Activated CD8-positive, alpha-beta memory T cell treated with anti-CD3 and anti-CD28 coated beads, Interleukin-2, amount 50 U/mL, for 24 hours (primary cell): ENCODE data around the gene SETDB1.

ENCODE experiments used
- DNase-seq: peaks from one replicate; pipeline ENCODE4 v3.0.0-alpha.2; 2020; ENCODE audit errors: extremely low read depth

The SETDB1 gene

GRCh38 chr1:151002051-151002450, 75.9 kb downstream of the SETDB1 start:
- no peak for DNase-seq

GRCh38 chr1:151002611-151003010, 76.4 kb downstream of the SETDB1 start:
- DNase-seq: no peak

DNA sequence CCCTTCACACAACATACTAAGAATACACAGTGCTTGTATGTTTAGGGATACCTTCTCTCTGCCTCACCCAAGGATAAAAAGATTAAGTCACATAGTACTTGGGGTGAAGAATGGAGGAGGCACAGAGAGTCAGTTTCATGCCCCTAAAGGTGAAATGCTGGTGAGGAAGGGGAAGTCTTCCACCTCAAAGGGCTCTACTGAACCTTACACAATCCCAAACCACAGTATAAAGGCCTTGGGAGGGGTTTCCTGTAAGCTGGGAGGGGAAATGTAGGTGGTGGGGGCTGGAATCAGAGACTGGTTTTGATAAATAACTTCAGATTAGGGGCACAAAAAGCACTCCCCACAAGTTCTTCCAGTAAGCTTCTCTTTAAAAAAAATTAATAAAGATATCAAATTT, 77.0 kb downstream of the SETDB1 start:
- no peak for DNase-seq

DNA sequence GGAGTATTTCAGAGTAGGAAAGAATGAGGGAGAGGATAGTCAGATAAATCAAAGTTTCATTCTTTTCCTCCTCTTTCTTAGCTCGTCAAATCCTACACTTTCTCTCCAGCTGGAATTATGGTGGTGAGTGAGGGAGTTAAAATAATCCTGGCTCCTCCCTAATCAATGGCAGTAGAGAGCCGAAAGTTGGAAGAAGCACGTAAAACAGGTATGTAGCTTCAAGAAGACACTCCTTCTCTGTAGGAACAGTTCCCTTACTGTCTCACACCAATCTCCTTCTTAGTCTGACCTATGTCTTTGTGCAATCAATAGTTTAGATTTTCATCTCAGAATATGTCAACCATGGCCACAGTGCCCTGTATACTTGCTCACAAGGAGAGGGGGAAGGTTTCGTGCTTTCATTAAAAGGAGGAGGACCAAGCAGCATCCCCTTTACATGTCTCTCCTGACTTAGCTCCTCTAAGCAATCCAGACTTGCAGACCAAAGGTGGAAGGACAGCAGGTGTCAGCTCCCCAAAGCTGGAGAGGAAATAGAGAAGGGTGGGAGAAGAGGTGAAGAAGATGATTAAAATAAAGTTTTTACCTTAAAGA, 79.7 kb downstream of the SETDB1 start:
- DNase-seq: no peak

- no peak for DNase-seq
Measured at GRCh38 chr1:151006327-151007052, 80.3 kb downstream of the SETDB1 start, which contains the start of gene MINDY1. TSS of gene MINDY1 (minus strand) at chr1:151006902. CDS start at chr1:151002617, 4,285 bp downstream.

DNA sequence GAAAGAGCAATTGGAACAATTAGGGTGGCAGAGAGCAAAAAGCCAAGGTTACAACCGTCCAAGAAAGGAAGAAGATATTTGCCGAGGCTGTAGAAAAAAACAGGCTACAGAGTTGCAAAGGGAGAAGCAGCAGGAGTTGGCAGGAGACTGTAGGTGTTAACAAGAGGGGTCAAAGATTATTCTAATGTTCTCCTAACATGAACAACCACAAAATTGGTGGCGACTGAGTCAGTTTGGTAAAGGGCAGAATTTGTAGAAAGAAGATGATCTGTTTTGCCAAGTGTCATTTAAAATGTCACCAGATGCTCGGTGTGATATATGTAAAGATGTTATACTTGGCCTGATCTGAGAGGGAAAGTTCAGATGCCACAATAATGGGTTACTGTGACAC, 81.7 kb downstream of the SETDB1 start:
- DNase-seq: no peak

DNA sequence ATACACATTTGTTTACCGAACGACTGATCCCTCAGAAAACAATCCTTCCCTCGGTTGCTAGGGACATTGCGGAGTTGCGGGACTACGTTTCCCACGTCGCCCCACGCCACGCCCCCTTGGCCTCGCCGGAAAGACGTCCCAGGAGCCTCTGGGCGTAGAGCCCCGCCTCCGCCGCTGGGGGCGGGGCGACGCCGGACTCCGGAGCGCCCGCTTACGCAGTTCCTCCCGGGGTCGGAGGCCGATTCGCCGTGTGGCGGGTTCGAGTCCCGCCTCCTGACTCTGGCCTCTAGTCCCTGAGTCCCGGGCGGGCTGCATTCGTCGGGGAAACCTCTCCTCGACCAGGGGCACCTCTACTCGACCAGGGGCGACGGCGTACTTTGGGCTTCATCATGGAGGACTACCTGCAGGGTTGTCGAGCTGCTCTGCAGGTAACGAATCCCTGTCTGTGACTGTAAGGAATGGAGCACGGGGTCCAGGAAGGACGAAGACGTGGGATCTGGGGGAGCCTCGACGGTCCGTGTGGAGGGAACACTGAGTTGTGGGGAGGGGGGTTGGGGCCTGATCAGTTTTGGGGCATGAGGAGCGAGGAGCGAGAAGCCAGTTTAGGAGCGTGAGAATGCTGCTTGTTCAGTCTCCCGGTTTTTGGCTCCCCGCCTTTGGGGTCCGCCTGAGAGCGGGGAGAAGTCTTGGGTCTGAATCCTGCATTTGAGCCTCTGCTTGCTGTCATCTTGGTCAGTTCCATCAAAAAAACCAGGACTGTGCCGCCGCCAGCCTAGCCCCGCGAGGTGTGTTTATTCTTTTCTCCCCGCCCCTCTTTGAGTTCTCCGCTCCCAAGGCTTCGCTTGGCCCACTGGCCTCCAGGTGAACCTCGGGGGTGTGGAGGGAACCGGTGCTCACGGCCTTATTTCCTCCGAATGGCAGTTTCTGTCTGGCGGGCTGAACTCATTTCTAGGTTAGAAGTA, 82.4 kb downstream of the SETDB1 start, which contains the start of gene PRUNE1:
TSS of gene PRUNE1 (plus strand) at position 206 of the 962 bp plus-strand sequence. CDS start at position 390, 184 bp downstream.
- DNase-seq: peak; percentile 90

- no peak for DNase-seq
Measured at GRCh38 chr1:151009206-151009587, 83.0 kb downstream of the SETDB1 start.

DNA sequence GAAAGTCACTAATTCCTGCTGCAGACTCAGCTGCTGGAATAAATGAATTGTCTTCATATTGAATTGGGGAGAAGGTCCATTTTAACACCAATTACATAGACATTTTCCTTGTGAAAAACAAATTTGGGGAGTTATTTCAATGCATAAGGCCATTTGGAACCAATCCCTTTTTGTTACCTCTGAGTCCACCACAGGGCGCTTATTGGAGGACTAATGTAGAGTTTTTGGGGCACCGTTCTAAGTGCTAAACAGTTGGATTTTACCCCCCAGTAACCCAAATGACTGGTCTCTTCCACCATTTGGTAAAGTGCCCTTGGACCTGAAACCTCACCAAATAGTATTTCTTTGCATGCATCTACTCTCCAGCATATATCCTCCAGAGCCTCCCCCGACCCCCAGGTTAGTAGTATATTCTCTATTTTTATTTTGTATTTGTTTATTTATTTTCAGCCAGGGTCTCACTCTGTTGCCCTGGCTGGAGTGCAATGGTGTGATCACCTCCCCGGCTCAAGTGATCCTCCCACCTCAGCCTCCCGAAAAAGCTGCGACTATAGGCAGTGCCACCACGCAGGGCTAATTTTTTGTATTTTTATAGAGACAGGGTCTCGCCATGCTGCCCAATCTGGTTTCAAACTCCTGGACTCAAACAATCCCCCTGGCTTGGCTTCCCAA, 83.6 kb downstream of the SETDB1 start:
- no peak for DNase-seq

DNA sequence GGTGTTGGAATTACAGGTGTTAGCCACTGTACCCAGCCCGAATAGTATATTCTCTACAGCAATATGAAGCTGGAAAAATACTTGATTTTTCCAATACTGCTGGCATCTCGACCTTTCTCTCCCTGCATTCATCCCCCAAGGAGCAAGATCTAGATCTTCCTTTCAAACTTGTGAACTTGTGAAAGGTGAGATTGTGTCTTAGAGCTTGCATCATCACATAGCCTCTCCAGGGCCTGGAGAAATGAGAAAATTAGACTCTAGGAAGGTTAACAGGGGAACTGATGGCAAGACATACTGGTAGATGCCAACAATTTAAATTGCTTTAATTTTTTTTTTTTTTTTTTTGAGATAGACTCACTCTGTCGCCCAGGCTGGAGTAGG, 84.2 kb downstream of the SETDB1 start:
- DNase-seq: no peak

DNA sequence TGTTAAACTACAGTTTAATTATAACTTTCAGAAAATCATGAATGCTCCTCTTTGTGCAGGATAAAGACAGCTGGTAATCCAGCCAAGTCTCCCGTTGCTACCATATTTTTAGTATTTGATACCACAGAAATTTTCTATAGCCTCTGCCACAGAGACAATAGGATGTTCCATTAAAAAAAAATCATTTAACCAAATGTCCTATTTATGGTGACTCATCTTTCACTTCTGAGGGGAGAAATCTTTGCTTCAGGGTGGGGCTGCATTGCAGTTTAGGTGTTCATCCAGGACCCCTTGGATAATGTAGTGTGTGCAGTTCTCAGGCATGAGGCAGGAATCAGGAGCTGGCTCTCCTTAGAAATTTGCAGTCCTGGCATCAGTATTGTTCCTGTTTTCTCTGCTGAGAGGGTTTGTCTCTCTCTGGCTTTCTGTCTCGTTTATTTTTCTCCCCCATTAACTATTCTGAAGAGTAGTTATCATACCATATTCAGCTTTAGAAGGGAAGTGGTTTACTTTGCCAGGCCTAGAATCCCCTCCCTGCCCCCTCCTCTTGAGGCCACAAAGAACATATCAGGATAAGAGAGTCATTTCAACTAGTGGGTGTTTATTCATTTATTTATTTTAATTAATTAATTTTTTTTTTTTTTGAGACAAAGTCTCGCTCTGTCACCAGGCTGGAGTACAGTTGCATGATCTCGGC, 85.1 kb downstream of the SETDB1 start:
- DNase-seq: no peak

DNA sequence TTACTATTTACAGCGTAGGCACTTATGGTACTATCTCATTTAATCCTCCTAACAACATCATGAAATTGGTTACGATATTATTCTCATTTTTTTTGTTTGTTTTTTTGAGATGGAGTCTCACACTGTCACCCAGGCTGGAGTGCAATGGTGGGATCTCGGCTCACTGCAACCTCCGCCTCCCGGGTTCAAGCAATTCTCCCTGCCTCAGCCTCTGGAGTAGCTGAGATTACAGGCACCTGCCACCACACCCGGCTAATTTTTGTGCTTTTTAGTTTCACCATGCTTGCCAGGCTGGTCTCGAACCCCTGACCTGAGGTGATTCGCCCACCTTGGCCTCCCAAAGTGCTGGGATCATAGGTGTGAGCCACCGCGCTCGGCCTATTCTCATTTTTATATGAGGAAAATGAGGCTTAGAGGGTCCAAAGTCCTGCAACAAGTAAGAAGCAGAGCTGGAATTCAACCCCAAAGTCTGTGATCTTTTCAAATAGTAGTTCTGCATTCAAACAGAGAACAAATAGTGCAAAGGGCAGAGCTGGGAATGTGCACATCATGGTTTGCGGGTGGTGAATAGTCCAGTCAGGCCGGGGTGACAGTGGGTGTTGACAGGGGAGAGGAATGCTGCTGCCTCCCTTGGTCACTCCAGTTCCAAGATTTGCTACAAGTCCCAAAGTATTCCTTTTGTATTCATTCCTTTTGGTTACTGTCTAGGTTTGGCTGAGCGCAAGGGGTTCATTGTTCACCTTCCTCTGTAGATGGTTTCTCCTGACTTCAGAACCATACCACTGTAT, 86.7 kb downstream of the SETDB1 start:
- no peak for DNase-seq

DNA sequence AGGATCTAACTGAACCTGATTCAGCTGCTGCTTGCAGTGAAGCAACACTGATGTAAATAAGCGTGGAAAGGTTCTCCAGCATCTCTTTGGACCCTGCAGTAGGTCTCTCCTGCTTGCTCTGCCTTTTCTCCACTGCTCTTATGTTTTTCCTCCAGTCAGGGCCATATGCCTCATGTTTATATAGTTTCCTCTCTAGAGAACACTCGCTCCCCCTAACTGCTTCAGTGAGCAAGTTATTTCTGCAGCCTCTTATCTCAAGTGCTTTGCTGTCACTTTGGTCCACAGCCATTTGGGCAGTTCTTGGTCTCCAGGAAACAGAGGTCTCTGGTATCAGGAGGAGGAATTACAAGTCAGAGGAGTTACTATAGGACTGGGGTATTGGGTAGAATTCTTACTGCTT, 87.4 kb downstream of the SETDB1 start:
- DNase-seq: no peak
